ENCODE results near the gene ALDH1A2.

Gene ALDH1A2

GRCh38 chr15:58110999-58111717 is 45.6 kb upstream of the ALDH1A2 start (continued):
- TF ChIP-seq ZBTB8A (tag by site-specific recombination; IDR thresholded peaks at IDR 0.05) (no peak), ZNF16 (tag by site-specific recombination; IDR thresholded peaks at IDR 0.05; ENCODE audit: low read depth) (no peak), ZNF19 (tag by site-specific recombination; IDR thresholded peaks at IDR 0.05; ENCODE audit: low read depth) (no peak), HOXC10 (CRISPR knock-in tag; IDR thresholded peaks at IDR 0.05) (no peak), ZNF311 (tag by site-specific recombination; IDR thresholded peaks at IDR 0.05; ENCODE audit: borderline replicate concordance) (no peak), REPIN1 (tag by site-specific recombination; IDR thresholded peaks at IDR 0.05; ENCODE audit: low read depth) (no peak), ZNF530 (tag by site-specific recombination; IDR thresholded peaks at IDR 0.05; ENCODE audit: low read depth) (no peak)
- TF ChIP-seq, protein P1, sequence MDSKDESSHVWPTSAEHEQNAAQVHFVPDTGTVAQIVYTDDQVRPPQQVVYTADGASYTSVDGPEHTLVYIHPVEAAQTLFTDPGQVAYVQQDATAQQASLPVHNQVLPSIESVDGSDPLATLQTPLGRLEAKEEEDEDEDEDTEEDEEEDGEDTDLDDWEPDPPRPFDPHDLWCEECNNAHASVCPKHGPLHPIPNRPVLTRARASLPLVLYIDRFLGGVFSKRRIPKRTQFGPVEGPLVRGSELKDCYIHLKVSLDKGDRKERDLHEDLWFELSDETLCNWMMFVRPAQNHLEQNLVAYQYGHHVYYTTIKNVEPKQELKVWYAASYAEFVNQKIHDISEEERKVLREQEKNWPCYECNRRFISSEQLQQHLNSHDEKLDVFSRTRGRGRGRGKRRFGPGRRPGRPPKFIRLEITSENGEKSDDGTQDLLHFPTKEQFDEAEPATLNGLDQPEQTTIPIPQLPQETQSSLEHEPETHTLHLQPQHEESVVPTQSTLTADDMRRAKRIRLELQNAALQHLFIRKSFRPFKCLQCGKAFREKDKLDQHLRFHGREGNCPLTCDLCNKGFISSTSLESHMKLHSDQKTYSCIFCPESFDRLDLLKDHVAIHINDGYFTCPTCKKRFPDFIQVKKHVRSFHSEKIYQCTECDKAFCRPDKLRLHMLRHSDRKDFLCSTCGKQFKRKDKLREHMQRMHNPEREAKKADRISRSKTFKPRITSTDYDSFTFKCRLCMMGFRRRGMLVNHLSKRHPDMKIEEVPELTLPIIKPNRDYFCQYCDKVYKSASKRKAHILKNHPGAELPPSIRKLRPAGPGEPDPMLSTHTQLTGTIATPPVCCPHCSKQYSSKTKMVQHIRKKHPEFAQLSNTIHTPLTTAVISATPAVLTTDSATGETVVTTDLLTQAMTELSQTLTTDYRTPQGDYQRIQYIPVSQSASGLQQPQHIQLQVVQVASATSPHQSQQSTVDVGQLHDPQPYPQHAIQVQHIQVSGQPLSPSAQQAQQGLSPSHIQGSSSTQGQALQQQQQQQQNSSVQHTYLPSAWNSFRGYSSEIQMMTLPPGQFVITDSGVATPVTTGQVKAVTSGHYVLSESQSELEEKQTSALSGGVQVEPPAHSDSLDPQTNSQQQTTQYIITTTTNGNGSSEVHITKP (tag by site-specific recombination; IDR thresholded peaks at IDR 0.05), result no peak
- TF ChIP-seq, protein P2, sequence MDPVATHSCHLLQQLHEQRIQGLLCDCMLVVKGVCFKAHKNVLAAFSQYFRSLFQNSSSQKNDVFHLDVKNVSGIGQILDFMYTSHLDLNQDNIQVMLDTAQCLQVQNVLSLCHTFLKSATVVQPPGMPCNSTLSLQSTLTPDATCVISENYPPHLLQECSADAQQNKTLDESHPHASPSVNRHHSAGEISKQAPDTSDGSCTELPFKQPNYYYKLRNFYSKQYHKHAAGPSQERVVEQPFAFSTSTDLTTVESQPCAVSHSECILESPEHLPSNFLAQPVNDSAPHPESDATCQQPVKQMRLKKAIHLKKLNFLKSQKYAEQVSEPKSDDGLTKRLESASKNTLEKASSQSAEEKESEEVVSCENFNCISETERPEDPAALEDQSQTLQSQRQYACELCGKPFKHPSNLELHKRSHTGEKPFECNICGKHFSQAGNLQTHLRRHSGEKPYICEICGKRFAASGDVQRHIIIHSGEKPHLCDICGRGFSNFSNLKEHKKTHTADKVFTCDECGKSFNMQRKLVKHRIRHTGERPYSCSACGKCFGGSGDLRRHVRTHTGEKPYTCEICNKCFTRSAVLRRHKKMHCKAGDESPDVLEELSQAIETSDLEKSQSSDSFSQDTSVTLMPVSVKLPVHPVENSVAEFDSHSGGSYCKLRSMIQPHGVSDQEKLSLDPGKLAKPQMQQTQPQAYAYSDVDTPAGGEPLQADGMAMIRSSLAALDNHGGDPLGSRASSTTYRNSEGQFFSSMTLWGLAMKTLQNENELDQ (tag by site-specific recombination; IDR thresholded peaks at IDR 0.05; ENCODE audit: low read depth), result no peak

GRCh38 chr15:58109419-58109818 is 43.9 kb upstream of the ALDH1A2 start:
- ChIA-PET CTCF (no interaction called here), POLR2A (no interaction called here)
- Histone ChIP-seq H3K4me3 (ENCODE audit: low read depth, low read length) (no peak overlapping the region), H3K9me3 (ENCODE audit: control insufficient read depth, insufficient read depth, low read depth, low read length) (no peaks in the 10 kb centered on the region), H3K4me1 (ENCODE audit: control insufficient read depth, insufficient read depth, low read length) (no peaks in the 10 kb centered on the region), H3K36me3 (ENCODE audit: control insufficient read depth in 2 of 2, insufficient read depth in 1 of 2, low read length in 2 of 2) (no peaks in the 10 kb centered on the region), H3K27ac (ENCODE audit: extremely low read depth, low read depth, low read length) (no peak overlapping the region)
- TF ChIP-seq REST (tag by site-specific recombination; IDR thresholded peaks at IDR 0.05), result no peak
- no peak for TF ChIP-seq ZNF585B (tag by site-specific recombination; IDR thresholded peaks at IDR 0.05)
- no peak for TF ChIP-seq ZNF626 (tag by site-specific recombination; IDR thresholded peaks at IDR 0.05)
- TF ChIP-seq ZNF544 (tag by site-specific recombination; IDR thresholded peaks at IDR 0.05), result no peak
- no peak for TF ChIP-seq ZNF202 (tag by site-specific recombination; IDR thresholded peaks at IDR 0.05; ENCODE audit: borderline replicate concordance)
- no peak for TF ChIP-seq ZNF701 (tag by site-specific recombination; IDR thresholded peaks at IDR 0.05)
- TF ChIP-seq, protein P3, sequence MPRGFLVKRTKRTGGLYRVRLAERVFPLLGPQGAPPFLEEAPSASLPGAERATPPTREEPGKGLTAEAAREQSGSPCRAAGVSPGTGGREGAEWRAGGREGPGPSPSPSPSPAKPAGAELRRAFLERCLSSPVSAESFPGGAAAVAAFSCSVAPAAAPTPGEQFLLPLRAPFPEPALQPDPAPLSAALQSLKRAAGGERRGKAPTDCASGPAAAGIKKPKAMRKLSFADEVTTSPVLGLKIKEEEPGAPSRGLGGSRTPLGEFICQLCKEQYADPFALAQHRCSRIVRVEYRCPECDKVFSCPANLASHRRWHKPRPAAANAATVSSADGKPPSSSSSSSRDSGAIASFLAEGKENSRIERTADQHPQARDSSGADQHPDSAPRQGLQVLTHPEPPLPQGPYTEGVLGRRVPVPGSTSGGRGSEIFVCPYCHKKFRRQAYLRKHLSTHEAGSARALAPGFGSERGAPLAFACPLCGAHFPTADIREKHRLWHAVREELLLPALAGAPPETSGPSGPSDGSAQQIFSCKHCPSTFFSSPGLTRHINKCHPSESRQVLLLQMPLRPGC (tag by site-specific recombination; IDR thresholded peaks at IDR 0.05), result no peak
- no peak for TF ChIP-seq PATZ1 (tag by site-specific recombination; IDR thresholded peaks at IDR 0.05)
- TF ChIP-seq ZNF645 (tag by site-specific recombination; IDR thresholded peaks at IDR 0.05), result no peak
- TF ChIP-seq ZNF76 (tag by site-specific recombination; IDR thresholded peaks at IDR 0.05; ENCODE audit: borderline replicate concordance, low read depth), result no peak
